Fibroblast of mammary gland (primary cell): ENCODE data around the gene PAFAH2.
A peak's percentile ranks its signal among the peaks of the same experiment; 100 is the strongest.

ENCODE experiments used
- DNase-seq: peaks from one replicate; pipeline ENCODE4 v3.0.0-alpha.2; 2010; ENCODE audit warnings: low read depth
- H3K4me3 ChIP-seq: 2 replicates; pipeline ENCODE4 v1.5.1; 2011; ENCODE audit warnings: low read depth, mild to moderate bottlenecking, low read length, moderate library complexity; ENCODE audit not compliant: control insufficient read depth
- CTCF ChIP-seq: conservative IDR thresholded peaks from 2 replicates; pipeline ENCODE4 v1.5.1; 2011; ENCODE audit warnings: low read depth, low read length, inconsistent platforms; ENCODE audit not compliant: control insufficient read depth, insufficient read depth

The PAFAH2 gene

DNA sequence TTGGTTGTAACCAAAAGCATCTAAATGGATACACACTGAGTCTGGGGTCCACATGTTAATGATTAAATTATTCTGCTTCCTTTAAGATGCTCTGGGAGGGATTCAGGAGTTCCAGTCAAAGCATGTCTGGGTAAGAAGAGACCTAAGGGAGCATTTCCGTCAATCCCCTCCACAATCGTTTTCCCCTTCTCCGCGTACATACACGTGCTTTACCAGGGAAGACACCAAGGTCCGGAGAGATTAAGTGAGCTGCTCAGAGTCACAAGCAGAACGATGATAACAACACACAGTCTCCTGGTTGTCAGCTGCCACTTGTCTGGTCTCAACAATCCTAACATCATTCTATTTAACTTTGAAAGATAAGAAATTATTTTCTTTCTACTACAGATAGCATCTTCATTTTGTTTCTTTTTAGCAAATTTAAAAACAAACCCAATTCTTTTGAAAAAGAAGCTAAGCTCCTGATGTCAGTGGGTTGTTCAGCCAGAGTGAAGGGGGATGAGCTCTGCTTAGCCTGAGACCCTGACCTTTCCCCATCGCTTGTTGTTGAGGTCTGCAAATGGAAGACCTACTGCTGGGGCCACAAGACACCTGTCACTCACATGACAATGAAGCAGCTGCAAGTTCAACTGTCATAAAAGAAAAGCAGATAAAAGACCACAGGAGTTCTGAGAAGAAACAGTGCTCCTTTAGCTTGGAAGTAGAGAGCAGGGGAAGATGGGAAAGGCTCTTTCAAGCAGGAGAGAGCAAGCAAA, 4.5 kb downstream of the PAFAH2 start:
- DNase-seq, result no peak
- H3K4me3 ChIP-seq, result no peak overlapping the region
- no peak for TF ChIP-seq CTCF

DNA sequence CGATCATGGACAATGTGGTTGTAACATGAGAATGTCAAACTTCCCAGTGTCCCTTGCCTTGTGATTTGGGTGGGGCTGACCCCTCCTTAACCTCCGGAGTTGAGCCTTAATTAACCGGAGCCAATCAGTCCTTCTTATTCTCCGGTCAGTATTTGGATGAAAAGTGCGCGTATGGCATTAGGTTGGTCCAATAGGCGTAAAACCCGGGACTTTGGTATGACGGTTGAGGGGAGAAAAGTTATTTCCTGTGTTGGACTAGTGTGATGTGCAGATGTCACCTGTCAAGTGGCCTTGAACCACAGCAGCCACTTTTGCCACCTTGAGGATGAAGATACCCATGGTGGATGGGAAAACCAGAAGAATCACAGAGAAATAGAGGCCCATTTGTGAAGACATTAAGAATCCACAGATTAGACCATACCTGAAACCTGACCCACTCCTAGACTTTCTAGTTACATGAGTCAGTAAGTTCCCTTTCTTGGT, 5.1 kb downstream of the PAFAH2 start:
- H3K4me3 ChIP-seq, result no peak overlapping the region
- no peak for TF ChIP-seq CTCF
- no peak for DNase-seq

DNA sequence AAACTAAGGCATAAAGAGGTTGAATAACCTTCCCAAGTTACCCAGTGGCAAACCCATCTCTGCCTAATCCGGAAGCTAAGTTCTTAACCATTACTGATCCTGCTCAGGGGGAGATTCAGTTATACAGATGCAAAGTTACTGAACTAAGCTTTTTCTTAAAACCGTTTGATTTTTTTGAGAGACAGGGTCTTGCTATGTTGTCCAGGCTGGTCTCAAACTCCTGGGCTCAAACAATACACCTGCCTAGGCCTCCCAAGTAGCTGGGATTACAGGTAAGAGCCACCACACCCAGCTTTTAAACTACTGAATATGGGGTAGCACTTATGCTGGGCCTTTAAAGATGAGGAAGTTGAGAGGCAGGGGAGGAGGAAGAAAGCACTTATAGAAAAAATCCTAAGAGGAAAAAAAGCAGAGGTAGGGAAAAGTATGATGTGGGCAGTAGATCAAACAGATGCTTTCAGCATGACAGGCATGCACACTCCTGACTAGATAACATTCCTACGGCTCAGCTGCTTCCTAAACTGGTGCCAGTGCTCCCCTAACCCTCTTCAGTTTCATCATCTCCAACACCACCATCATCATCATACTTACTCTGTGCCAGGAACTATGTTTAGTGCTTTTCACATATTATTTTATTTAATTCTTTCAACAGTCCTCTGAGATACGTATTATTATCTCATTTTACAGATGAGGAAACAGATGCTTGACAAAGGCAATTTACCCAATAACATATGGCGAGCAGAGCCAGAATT, 5.8 kb downstream of the PAFAH2 start:
- TF ChIP-seq CTCF, result no peak
- H3K4me3 ChIP-seq, result no peak overlapping the region
- peak; percentile 17 for DNase-seq

GRCh38 chr1:25990702-25991395, 7.0 kb downstream of the PAFAH2 start:
- DNase-seq, result no peak
- no peak overlapping the region for H3K4me3 ChIP-seq

DNA sequence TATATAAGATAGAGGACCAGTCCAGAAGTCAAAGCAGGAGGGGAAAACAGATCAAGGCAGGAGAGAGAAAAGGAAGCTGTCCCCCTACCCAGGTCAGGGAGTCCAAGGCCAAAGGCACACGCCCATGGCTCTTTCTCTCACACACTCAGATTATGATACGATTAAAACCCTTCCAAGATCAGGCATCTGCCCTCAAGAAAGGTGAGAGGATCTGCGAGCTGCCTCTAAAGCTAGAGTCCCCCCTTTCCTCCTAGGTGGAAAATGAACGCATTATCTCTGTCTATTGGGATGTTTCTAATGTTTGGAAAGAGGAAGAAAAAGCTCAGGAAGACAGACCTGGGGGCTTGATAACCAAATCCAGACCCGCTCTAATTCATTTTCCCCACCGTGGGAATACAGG, 7.6 kb downstream of the PAFAH2 start:
- DNase-seq, result no peak
- no peak overlapping the region for H3K4me3 ChIP-seq
- TF ChIP-seq CTCF, result no peak

More at GRCh38 chr1:25990702-25991395, 7.0 kb downstream of the PAFAH2 start:
- TF ChIP-seq CTCF, result no peak

DNA sequence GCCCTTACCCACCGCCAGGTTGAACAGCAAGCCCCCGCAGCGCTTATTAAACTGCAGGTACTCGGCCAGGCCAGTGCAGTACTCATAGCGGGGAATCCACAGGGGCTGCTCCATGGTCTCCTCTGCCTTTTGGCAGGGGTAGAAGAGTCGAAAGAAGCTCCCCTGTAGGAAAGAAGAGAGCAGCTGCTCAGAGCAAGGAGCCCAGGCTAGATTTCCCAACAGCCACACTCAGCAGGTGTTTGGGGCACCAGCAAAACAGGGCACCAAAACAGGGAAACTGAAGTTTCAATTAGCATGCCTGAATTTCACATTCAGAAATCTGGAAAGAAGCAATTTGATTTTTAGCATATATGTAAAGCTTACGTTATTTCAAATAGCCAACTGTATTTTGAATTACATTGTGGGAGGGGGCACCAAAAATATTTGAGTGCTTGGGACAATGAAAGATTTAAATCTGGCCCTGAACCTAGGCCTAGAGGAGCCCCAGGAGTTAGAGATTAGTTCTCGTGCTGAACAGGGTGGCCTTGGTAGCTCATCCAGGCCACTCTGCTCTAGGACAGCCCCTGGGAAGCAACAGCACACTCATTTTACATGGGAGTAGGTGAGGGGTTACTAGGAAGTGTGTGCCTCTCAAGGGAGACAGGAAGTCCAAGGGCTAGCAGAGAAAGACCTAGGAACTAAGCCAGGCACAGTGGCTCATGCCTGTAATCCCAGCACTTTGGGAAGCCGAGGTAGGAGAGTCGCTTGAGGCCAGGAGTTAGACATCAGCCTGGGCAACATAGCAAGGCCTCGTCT, 8.2 kb downstream of the PAFAH2 start:
- no peak for TF ChIP-seq CTCF
- DNase-seq, result peak; percentile 50
- H3K4me3 ChIP-seq, result no peak overlapping the region
